RCC 7860 (cell line): Measurements from ENCODE around the gene LDHAL6A.

Experiments used
- DNase-seq: peaks from one replicate; pipeline ENCODE4 v3.0.0-alpha.2; 2015; ENCODE audit warnings: low spot score
- FAIRE-seq: peaks from 2 replicates; lab custom pipeline; 2012; peaks lifted over from hg19 to GRCh38; lab: Jason Lieb, UNC

The LDHAL6A gene

DNA sequence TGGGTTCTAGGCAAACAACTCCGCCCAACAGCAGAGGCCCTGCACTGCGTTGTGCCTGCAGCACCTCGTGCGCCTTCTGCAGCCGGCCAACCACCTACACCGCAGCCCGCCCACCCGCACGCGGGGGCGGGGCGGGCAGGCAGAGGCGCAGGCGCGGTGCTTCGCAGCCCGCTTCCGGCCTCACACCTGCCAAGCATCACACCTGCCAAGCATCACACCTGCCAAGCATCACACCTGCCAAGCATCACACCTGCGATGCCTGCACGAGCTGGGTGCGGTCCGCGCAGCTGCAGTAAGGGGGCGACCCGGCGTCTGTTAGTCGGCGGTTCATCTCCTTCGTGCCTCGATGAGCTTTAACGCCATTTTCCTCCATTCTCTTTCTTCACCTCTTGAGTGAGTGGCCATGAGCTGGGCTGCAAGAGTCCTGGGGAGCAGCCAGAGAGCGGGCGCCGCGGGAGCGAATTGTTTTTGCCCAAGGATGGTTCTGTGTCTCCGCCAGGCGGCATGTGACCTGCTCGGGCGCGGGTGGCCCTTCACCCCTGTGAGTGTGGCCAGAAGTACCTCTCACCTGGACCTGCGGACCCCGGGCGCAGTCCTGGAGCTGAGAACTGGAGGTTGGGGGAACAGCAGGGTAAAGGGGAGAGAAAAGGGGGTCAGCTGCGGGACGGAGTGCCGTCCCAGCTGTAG, at the start of gene LDHAL6A:
Gene LDHAL6A, plus strand, starts transcription at position 171 of the 687 bp plus-strand sequence. CDS start 825 bp downstream, outside the sequence.
- FAIRE-seq (no peak), DNase-seq (no peak)

DNA sequence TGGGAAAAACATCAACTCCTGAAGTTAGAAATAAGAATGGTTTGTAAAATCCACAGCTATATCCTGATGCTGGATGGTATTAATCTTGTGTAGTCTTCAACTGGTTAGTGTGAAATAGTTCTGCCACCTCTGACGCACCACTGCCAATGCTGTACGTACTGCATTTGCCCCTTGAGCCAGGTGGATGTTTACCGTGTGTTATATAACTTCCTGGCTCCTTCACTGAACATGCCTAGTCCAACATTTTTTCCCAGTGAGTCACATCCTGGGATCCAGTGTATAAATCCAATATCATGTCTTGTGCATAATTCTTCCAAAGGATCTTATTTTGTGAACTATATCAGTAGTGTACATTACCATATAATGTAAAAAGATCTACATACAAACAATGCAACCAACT, 48.3 kb upstream of the LDHAL6A start:
- DNase-seq: peak; percentile 45
- peak; percentile 30 for FAIRE-seq

- no peak for DNase-seq
- no peak for FAIRE-seq
These were observed 46.9 kb upstream of the LDHAL6A start for GRCh38 chr11:18408558-18409291.

- FAIRE-seq (no peak), DNase-seq (no peak)
These were observed 39.2 kb upstream of the LDHAL6A start for GRCh38 chr11:18416459-18416858.

- no peak for FAIRE-seq
- no peak for DNase-seq
These were observed 36.6 kb upstream of the LDHAL6A start for GRCh38 chr11:18419040-18419439.

GRCh38 chr11:18420067-18420466, 35.6 kb upstream of the LDHAL6A start:
- FAIRE-seq: no peak

DNA sequence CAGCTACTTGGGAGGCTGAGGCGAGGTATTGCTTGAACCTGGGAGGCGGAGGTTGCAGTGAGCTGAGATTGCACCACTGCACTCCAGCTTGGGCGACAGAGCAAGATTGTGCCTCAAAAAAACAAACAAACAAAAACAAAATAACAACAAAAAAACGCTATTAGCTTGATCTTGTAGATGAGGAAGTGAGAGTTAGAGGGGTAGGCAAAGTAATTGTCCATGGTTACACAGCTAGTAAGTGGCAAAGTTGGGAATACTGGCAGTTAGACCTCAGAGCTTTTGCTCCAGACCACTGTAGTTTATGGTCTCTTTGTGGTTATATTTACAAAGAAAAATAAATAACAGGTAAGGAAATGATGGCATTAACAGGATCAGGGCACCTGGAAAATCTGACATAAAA, 28.4 kb upstream of the LDHAL6A start:
- no peak for FAIRE-seq
- DNase-seq: no peak

More at GRCh38 chr11:18420067-18420466, 35.6 kb upstream of the LDHAL6A start:
- DNase-seq: no peak

- DNase-seq (no peak), FAIRE-seq (no peak)
These were observed 26.3 kb upstream of the LDHAL6A start for GRCh38 chr11:18429332-18429731.

DNA sequence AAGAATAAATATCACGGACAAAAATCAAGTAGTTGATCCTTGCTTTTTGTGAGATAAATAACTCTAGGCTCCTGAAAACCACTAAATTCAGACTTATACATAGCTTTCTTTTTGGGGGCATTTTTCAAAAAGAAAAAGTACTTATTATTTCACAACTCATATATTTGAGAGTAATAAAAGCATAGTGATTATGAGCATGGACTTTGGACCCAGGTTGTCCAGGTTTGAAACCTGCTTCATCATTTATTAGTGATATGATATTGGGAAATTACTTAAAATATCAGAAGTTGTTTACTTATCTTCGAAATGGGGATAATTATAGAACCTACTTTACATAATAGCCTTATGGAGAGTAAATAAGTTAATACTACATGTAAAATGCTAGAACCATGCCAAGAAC, 17.0 kb upstream of the LDHAL6A start:
- FAIRE-seq (no peak), DNase-seq (no peak)

GRCh38 chr11:18449251-18449650, 6.4 kb upstream of the LDHAL6A start:
- FAIRE-seq (no peak), DNase-seq (no peak)

DNA sequence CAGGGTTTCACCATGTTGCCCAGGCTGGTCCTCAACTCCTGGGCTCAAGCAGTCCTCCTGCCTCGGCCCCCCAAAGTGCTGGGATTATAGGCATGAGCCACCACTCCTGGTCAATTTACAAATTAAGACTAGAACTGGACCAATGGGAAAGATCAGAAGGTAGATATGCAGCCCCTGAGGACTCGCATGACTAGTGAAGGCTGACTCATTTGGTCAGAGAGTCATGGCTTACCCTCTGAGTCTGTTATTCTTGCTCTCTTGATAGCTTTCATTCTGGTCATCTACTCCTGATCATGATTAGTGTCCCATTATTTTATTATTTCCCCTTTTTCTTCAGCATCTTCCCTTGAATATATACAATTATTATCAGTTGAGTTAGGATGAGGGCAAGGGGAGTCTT, 2.7 kb upstream of the LDHAL6A start:
- FAIRE-seq: no peak
- DNase-seq: peak; percentile 33

- FAIRE-seq (no peak), DNase-seq (peak; percentile 57)
These were observed 1.8 kb downstream of the LDHAL6A start for GRCh38 chr11:18457450-18457849.

DNA sequence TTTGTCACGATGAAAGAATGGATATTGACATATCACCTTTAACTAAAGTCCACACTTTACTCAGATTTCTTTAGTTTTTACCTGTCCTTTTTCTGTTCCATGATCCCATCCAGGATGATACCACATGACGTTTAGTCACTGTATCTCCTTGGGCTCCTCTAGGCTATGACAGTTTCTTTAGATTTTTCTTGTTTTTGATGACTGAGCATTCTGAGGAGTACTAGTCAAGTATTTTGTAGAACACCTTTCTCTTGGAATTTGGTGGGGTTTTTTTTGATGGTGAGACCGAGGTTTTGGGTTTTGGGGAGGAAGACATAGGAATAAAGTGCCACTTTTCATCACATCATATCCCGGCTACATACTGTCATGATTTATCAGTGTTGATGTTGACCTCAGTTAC, 4.0 kb downstream of the LDHAL6A start:
- DNase-seq (no peak), FAIRE-seq (no peak)

DNA sequence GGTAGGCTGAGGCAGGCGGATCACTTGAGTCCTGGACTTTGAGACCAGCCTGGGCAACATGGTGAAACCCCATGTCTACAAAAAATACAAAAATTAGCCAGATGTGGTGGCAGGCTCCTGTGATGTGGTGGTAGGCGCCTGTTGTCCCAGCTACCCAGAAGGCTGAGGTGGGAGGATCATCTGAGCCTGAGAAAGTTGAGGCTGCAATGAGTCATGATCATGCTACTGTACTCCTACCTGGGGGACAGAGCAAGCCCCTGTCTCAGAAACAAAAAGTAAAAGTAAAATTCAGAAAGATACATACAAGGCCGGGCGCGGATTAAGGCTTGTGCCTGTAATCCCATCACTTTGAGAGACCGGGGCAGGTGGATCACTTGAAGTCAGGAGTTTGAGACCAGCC, 6.3 kb downstream of the LDHAL6A start:
- no peak for DNase-seq
- FAIRE-seq: no peak

DNA sequence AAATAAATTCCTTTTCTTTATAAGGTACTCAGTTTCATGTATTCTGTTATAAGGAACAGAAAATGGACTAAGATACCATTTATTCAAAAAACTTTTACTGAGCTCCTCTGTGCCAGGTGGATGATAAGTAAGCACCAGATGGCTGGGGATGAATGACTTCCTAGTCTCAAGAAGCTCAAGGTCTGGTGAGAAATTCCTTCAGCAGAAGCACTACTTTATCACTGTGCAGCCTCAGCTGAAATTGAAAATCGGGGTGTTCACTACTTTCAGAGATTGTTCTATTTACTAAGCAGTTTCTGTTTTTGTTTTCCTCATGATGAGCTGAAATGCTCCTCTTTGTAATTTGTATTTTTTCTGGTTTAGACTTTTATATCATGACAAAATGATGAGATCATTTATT, 7.8 kb downstream of the LDHAL6A start:
- FAIRE-seq (no peak), DNase-seq (no peak)

GRCh38 chr11:18466402-18466801, 10.7 kb downstream of the LDHAL6A start:
- no peak for FAIRE-seq

DNA sequence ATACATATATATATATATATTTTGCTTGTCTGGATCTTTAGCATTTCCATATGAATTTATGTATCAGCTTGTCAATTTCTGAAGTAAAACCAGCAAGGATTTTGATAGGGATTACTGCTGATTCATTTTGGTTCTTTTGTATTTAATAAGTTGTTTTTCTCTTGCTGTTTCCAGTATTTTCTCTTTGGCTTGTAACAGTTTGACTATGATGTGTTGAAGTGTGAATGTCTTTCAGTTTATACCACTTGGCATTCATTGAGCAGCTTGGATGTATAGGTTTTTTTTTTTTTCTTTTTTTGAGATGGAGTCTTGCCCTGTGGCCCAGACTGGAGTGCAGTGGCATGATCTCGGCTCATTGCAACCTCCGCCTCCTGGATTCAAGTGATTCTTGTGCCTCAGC, 12.4 kb downstream of the LDHAL6A start:
- no peak for FAIRE-seq
- DNase-seq: no peak

More at GRCh38 chr11:18466402-18466801, 10.7 kb downstream of the LDHAL6A start:
- no peak for DNase-seq

DNA sequence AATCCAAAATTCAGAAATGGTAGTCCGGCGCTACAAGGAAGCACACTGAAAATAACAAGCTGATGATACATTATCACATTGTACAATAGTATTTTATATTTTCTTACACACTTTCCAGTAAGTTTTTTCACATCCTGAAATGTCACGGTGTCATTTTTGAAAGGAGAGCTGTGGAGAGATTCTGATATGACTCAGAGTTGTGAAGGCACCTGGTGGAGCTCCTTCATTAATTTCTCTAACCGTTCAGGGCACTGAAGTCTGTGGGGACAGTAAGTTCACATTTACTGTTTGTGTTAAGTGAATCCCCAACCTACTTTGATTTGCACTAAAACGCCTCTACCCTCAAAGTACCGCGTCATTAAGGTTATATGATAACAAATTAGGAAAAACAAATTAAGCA, 13.3 kb downstream of the LDHAL6A start:
- DNase-seq: no peak
- no peak for FAIRE-seq

GRCh38 chr11:18471995-18472394, 16.3 kb downstream of the LDHAL6A start:
- FAIRE-seq: no peak

GRCh38 chr11:18472587-18472986, 16.9 kb downstream of the LDHAL6A start:
- DNase-seq (no peak), FAIRE-seq (no peak)

More at GRCh38 chr11:18471995-18472394, 16.3 kb downstream of the LDHAL6A start:
- DNase-seq: no peak

GRCh38 chr11:18479063-18479462, 23.4 kb downstream of the LDHAL6A start:
- no peak for DNase-seq
- no peak for FAIRE-seq

DNA sequence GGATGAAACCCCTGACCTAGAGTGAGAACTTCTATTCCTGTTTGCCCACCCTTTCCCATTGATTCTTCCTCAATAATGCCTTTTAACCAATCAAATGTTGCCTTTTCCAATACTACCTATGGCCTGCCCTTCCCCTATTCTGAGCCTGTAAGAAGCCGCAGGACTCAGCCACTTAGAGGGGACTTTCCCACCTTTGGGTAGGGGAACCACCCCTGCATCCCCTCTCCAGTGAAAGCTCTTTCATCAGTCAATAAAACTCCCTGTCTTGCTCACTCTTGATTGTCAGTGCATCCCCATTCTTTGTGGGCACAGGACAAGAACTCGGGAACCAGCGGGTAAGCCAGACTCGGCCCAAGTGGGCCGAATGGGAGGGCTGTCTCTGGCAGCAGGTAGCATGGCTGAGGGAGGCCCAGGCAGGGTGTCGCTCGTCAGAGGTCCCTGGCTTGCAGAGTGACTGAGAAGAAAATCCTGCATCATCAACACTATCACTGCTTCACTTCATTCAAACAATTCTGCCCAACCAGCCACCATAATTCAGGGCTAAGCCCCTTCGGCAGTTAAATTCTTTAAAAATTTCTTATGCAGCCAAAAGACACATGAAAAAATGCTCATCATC, 30.4 kb downstream of the LDHAL6A start:
- no peak for FAIRE-seq
- no peak for DNase-seq
